ENCODE data around the gene ST8SIA5.
"Not testable (repeated sequence)": the region's sequence is repeated elsewhere in the genome, so short reads cannot be mapped to it uniquely, and the experiment has no call there.

ST8SIA5 gene

GRCh38 chr18:46756559-46757201 lies at the start of gene ST8SIA5:
ST8SIA5 (minus strand) TSS chr18:46757053; CDS start chr18:46756508, 545 bp downstream.
- DNase-seq (ENCODE audit: low read depth), result no peak

- DNase-seq (ENCODE audit: low read depth), result not testable (repeated sequence)
Measured at GRCh38 chr18:46795945-46796344, 39.1 kb upstream of the ST8SIA5 start.

GRCh38 chr18:46794607-46795006 lies 37.8 kb upstream of the ST8SIA5 start:
- DNase-seq (ENCODE audit: low read depth), result no peak

GRCh38 chr18:46793565-46793964 lies 36.7 kb upstream of the ST8SIA5 start:
- no peak for DNase-seq (ENCODE audit: low read depth)

GRCh38 chr18:46789088-46789487 lies 32.2 kb upstream of the ST8SIA5 start:
- DNase-seq (ENCODE audit: low read depth), result no peak

- DNase-seq (ENCODE audit: low read depth), result no peak
Measured at GRCh38 chr18:46787674-46788073, 30.8 kb upstream of the ST8SIA5 start.

GRCh38 chr18:46772357-46772756 lies 15.5 kb upstream of the ST8SIA5 start:
- no peak for DNase-seq (ENCODE audit: low read depth)

GRCh38 chr18:46771141-46771540 lies 14.3 kb upstream of the ST8SIA5 start:
- no peak for DNase-seq (ENCODE audit: low read depth)

- DNase-seq (ENCODE audit: low read depth), result no peak
Measured at GRCh38 chr18:46770708-46771107, 13.9 kb upstream of the ST8SIA5 start.

- no peak for DNase-seq (ENCODE audit: low read depth)
Measured at GRCh38 chr18:46768166-46768921, 11.5 kb upstream of the ST8SIA5 start.

- no peak for DNase-seq (ENCODE audit: low read depth)
Measured at GRCh38 chr18:46767217-46767616, 10.4 kb upstream of the ST8SIA5 start.

- DNase-seq (ENCODE audit: low read depth), result no peak
Measured at GRCh38 chr18:46764586-46764985, 7.7 kb upstream of the ST8SIA5 start.

GRCh38 chr18:46761059-46761769 lies 4.4 kb upstream of the ST8SIA5 start:
- no peak for DNase-seq (ENCODE audit: low read depth)

- no peak for DNase-seq (ENCODE audit: low read depth)
Measured at GRCh38 chr18:46759890-46760289, 3.0 kb upstream of the ST8SIA5 start.

- no peak for DNase-seq (ENCODE audit: low read depth)
Measured at GRCh38 chr18:46756025-46756558, 761 bp downstream of the ST8SIA5 start.

GRCh38 chr18:46755315-46756024 lies 1.4 kb downstream of the ST8SIA5 start:
- no peak for DNase-seq (ENCODE audit: low read depth)

- DNase-seq (ENCODE audit: low read depth), result no peak
Measured at GRCh38 chr18:46754661-46755292, 2.1 kb downstream of the ST8SIA5 start.

- no peak for DNase-seq (ENCODE audit: low read depth)
Measured at GRCh38 chr18:46754188-46754587, 2.7 kb downstream of the ST8SIA5 start.

GRCh38 chr18:46751882-46752281 lies 5.0 kb downstream of the ST8SIA5 start:
- no peak for DNase-seq (ENCODE audit: low read depth)

GRCh38 chr18:46750626-46751025 lies 6.2 kb downstream of the ST8SIA5 start:
- DNase-seq (ENCODE audit: low read depth), result no peak

GRCh38 chr18:46748466-46748865 lies 8.4 kb downstream of the ST8SIA5 start:
- DNase-seq (ENCODE audit: low read depth), result no peak

- DNase-seq (ENCODE audit: low read depth), result no peak
Measured at GRCh38 chr18:46740046-46740445, 16.8 kb downstream of the ST8SIA5 start.

Data from activated T-cell treated with anti-CD3 and anti-CD28 coated beads for 24 hours (primary cell).